Breast epithelium (tissue), 3 donors: ENCODE results near the gene IQCE.

Experiments
- CTCF ChIP-seq, 3 donors: fragments of 450-650 bp; IDR thresholded peaks; one replicate each; pipeline ENCODE4 v1.5.1; 2016 to 2017; ENCODE audit warnings: antibody characterized with exemption in 3 of 3, mild to moderate bottlenecking in 3 of 3, moderate library complexity in 3 of 3
- POLR2A ChIP-seq: fragments of 450-650 bp; IDR thresholded peaks from one replicate; pipeline ENCODE4 v1.6.1; 2016; ENCODE audit warnings: antibody characterized with exemption, mild to moderate bottlenecking, moderate library complexity
- POLR2AphosphoS5 ChIP-seq, 3 donors: sonication (generic); formaldehyde crosslinking; IDR thresholded peaks; one replicate each; pipeline ENCODE4 v1.6.1; 2017; ENCODE audit warnings: antibody characterized with exemption in 3 of 3

DNA sequence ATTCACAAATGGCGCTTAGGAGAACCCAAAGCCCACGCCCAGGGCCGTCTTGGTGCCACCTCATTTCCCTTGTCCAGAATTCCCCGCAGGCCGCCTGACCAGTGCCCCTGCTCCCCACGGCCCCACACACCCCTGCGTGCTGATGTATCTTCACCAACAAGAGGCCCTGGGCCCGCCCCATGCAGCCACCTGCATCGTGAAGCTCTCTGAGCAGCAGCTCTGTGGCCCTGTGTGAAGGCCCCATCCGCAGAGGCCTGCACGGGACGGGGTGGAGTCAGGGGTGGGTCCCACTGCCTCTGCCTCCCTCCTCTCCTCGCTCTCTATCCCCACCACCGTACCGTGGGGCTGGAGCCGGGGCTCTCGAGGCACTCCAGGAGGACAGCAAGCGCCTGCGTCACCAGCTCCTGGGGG lies 18.1 kb upstream of the IQCE start:
- TF ChIP-seq CTCF (IDR thresholded peaks at IDR 0.05) = no peak
- TF ChIP-seq POLR2A = no peak
- TF ChIP-seq POLR2AphosphoS5 (IDR thresholded peaks at IDR 0.05) = no peak
